HS-5 (cell line): Measurements from ENCODE around the gene STUB1.

Source experiments
- DNase-seq: peaks from one replicate; pipeline ENCODE4 v3.0.0-alpha.2; 2012; ENCODE audit warnings: low read depth

Gene STUB1

GRCh38 chr16:644556-644955, 35.7 kb upstream of the STUB1 start:
- no peak for DNase-seq

- no peak for DNase-seq
Measured at GRCh38 chr16:645852-646678, 34.1 kb upstream of the STUB1 start.

DNA sequence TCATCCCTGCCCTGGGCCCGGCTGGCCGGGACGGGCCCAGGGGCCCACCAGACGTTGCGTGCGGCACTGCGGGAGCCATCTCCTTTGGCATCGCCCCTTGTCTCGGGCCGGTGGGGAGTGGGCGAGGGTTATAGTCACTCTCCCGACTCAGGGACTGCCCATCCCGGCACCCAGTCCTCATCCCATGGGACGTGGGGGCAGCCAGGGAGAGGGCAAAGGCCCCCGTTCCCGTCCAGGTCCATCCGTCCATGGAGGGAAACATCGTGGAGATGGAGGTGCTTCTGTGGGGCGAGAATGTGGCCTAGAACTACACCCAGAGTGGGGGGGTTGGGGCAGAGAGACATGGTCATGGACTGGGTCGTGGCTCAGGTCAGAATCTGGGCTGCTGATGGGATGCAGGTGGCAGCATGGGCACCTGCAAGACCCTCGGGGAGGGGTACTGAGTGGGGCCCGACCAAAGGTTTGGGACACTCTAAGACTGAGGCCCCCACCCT, 33.5 kb upstream of the STUB1 start:
- no peak for DNase-seq

DNA sequence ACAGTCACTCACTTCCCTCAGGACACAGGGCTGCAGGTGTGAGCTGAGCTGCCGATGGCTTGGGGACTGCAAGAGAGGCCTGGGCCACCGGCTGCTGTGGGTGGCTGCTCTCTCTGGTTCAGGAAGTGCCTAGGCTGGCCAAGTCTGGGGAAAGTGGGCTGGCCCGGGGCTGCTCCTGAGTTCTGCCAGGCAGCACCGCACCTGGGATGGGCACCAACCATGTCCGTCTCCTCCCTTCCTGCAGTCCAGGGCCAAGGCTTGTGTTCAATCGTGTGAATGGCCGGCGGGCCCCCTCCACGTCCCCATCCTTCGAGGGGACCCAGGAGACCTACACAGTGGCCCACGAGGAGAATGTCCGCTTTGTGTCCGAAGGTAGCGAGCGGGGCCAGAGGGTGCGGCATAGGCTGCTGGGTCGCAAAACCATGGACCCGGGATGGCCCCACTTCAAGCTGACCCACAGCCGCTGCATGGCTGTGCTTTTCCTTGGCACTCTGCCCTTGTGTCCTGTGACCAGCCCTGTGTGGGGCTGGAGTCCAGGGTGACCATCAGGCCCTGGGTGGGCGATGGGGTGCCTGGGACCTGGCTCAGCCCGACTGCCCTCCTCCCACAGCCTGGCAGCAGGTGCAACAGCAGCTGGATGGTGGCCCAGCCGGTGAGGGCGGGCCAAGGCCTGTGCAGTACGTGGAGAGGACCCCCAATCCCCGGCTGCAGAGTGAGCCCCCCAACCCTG, 32.9 kb upstream of the STUB1 start:
- no peak for DNase-seq

DNA sequence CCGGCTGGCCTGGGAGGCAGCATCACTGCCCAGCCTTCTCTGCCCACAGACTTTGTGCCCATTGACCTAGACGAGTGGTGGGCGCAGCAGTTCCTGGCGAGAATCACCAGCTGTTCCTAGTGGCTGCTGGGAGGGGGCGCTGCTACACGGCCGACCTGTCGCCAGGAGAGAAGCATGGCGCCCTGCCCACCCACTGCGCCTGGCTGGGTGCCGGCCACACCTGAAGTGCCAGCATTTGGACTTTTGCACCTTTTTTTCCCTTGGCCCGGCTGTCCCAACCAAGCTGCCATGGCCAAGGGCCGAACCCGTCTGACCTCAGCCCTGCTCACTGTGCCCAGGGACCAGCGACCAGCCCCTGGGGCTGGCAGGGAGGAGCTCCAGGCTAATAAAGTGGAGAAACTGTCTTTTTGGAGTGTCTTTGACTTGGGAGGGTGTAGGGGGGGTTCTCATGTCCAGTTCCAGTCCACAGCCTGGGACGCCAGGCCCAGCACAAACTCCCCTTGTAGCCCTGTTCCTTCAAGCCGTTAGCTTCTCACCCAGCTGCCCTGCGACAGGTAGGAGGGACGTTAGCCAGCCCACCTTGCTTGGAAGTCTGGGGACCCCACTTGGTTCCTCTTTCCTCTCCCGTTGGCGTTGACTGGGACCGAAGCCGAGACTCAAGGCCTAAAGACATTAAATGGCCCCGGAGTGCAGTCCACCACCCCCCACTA, 32.0 kb upstream of the STUB1 start:
- DNase-seq = no peak

DNA sequence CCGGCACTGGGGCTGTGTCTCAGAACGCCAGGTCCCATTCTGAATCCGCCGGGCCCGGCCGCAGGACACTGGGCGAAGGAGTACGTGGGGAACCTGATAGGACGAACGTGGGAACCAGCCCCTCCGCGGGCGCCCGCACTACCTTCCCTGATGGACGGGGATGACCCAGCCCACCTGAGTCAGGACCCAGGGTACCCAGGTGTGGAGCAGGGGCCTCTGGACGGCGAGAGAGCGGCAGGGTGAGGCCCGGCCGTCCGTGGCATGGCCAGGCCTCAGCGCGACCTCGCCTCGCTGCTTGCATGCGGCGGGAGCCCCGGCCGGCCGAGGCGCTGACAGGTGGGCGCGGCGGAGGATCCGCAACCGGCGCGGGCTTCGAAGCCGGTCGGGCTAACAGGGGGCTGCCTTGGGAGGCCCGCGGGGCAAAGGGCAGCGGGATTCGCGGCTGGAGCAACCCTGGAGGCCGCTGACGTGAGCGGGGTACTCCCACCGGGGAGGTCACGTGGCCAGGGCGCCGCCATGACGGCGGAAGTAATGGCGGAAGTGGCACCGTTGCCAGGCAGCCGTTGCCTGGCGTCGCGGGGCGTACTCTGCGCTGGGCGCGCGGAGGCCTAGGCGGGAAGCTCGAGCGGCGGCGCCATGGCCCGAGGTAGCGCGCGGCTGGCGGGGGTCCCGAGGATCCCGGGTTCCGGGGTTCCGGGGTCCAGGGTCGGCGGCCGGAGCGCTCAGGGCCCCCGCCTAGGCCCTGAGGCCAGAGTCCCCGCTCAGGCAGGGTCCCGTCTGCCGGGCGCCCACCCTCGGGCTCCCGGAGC, 31.2 kb upstream of the STUB1 start, which contains the start of gene WDR90:
TSS of gene WDR90 (plus strand) at position 585 of the 809 bp plus-strand sequence. CDS start at position 637, 52 bp downstream.
- DNase-seq = peak; percentile 57

- DNase-seq = no peak
Measured at GRCh38 chr16:649631-650030, 30.6 kb upstream of the STUB1 start.

DNA sequence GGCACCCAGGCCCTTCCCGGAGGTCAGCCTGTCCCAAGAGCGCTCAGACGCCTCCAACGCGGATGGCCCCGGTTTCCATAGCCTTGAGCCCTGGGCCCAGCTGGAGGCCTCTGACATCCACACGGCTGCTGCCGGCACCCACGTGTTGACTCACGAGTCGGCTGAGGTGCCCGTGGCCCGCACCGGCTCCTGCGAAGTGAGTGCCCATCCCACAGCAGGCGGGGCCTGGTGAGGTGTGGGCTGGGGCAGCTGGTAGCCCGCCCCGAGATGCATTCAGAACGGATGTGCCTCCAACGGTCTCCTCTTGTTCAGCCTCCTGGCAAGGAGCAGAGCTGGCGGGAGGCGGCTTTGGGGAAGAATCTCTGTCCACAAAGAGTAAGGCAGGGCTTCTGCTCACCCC, 28.4 kb upstream of the STUB1 start:
- DNase-seq = no peak

DNA sequence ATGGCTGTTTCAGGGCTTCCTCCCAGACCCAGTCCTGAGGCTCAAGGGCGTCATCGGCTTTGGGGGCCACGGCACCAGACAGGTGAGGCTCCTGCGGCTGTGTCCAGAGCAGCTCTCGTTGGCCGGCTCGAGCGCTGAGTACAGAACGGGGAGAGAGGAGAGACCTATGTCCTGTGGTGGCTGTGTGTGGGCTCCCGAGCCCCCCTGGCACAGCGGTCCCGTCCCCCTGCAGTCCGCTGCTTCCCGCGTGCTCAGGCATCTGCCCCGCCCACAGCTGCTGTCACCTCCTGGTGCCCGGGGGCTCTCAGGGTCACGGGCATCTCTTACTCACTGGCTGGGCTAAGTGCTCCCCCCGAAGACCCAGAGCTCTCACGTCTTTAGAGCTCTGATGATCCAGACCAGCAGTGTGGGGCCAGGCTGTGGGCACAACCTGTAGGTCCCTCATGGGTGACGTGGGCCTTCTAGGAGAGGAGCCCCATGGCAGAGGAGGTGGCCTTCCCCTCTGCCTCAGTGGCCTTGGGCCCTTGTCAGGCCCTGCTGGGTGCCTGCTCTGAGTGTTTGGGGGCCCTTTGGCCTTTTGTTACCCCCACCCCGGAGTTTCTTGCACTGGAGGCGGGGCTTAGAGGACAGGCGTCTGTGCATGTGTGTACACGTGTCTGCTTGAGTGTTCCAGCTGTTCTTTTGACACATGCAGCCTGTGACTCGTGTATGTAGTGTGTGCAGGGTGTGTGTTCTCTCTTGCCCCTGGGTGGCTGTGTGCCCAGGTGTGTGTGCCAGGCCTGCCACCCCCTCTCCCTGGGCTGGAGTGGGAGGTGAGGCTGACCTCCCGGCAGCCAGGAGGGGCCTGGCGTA, 27.5 kb upstream of the STUB1 start:
- no peak for DNase-seq

GRCh38 chr16:654034-654433, 26.2 kb upstream of the STUB1 start:
- DNase-seq = no peak

DNA sequence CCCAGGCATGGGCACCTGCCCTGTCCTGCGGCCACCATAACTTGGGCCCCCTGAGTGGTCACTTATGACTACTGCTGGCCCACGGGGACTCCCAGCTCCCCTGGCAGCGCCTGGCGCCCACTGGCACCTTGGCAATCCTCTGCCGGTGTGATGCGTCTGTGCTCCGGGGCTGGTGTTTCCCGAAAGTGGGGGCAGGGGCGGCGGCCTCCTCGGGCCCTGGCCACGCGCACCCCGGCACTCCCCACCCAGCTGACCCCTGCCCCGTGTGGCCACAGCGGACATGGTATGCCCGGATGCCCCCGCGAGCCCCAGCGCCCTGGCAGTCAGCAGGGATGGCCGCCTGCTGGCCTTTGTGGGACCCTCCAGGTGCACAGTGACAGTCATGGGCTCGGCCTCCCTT, 22.7 kb upstream of the STUB1 start:
- no peak for DNase-seq

DNA sequence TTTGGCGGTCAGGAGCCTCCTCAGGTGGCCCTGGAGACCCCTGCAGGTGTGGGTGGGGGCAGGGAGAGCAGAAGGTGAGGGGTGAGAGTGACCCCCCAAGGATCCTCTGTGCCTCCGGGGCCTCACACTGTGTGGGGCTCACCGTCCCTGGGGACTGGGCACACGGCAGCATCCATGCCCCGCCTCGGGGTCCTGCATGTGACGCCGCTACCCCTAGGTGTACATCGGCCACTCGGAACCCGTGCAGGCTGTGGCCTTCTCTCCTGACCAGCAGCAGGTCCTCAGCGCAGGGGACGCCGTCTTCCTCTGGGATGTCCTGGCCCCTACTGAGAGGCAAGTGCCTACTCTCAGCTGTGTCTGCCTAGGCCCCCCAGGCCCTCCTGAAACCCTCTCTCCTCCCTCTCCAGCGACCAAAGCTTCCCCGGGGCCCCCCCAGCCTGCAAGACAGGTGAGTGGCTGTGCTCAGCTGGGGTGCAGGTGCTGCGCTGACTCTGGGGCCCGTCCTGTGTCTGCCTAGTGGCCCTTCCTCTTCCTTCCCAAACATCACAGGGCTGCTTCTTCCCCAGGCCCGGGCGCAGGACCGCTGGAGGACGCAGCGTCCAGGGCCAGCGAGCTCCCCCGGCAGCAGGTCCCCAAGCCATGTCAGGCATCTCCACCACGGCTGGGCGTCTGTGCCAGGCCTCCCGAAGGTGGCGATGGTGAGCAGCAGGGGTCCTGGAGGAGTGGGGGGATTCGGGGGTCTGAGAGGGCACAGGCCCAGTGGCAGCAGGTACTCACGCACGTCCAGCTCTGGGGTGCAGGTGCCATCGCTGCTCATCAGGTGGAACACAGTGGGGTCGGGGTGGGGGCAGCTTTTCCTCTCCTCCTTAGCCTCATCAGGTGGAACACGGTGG, 21.3 kb upstream of the STUB1 start:
- no peak for DNase-seq

DNA sequence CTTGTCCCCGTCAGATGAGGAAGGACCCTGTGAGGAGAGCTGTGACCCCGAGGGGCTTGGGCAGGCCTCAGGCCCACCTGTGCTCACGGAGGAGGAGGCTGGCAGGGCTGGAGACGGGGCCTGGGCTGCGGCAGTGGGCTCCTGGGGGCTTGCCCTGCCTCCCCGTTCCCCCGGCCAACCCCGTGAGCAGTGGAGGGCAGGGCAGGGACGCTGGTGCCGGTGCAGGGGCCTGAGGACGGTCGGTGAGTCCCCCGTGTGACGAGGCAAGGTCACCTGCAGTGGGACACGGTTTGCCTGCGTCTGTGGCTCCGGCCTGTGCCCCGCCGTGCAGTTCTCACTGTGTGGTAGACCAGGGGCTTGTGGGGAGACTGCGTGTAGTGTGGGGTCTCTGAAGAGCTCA, 20.6 kb upstream of the STUB1 start:
- DNase-seq = no peak

GRCh38 chr16:660132-660458, 20.1 kb upstream of the STUB1 start:
- DNase-seq = no peak

- no peak for DNase-seq
Measured at GRCh38 chr16:660459-661183, 19.6 kb upstream of the STUB1 start.

DNA sequence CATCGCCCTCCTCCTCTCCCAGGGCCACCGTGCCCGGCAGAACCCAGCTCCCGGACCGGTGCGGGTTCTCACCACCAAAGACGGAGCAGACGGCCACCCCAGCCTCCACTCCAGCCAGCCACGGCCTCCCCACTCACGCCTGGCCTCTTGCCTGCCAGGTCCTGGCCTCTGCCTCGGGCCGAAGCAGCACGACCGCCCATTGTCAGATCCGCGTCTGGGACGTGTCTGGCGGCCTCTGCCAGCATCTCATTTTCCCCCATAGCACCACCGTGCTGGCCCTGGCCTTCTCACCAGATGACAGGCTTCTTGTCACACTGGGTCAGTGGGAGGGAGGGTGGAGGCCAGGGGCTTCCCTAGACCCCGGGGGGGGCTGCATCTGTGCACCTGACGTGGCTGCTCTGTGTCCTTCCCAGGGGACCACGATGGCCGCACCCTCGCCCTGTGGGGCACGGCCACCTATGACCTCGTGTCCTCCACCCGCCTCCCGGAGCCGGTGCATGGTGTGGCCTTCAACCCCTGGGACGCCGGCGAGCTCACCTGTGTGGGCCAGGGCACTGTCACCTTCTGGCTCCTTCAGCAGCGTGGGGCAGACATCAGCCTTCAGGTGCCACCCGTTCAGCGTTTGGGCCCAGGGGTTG, 18.9 kb upstream of the STUB1 start:
- DNase-seq = no peak

DNA sequence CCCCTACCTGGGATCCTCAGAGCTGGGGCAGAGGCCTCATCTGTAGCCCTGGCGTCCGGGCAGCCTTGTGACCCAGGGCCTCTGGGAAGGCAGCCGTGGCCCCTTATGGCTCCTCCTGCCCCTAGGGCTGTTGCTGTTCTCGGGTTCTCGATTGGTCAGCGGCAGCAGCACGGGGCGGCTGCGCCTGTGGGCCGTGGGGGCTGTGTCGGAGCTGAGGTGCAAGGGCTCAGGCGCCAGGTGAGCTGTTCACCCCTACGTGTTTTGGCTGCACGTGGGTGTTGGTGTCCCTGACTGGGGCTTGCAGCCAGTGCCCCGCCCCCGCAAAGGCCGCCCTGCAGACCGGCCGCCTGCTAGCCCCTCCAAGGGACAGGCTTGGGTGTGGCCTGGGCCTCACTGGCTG, 18.1 kb upstream of the STUB1 start:
- DNase-seq = no peak

- DNase-seq = no peak
Measured at GRCh38 chr16:662597-662996, 17.6 kb upstream of the STUB1 start.

DNA sequence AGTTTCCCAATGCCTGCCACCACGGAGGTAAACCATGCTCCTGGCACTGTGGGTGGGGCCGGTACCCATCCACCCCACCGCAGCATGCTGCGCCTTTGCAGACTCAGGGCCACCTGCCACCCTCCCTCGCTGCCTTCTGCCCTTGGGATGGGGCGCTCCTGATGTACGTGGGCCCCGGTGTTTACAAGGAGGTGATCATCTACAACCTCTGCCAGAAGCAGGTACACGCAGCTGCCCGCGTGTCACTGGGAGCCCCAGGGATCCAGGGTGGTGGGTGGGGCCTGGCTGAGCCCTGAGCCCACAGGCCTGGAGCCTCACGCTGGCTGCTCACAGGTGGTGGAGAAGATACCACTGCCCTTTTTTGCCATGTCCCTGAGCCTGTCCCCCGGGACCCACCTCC, 13.6 kb upstream of the STUB1 start:
- no peak for DNase-seq
